GM18867 (cell line): ENCODE results near the gene C2orf68.
"Not testable (repeated sequence)": the region's sequence is repeated elsewhere in the genome, so short reads cannot be mapped to it uniquely, and the experiment has no call there.

Experiments
- ATAC-seq: cut with Tn5 transposase; IDR thresholded peaks from one replicate; pipeline ENCODE4 v1.9.1; 2021; ENCODE audit warnings: mild to moderate bottlenecking, moderate library complexity; ENCODE audit not compliant: unreplicated experiment

The C2orf68 gene

DNA sequence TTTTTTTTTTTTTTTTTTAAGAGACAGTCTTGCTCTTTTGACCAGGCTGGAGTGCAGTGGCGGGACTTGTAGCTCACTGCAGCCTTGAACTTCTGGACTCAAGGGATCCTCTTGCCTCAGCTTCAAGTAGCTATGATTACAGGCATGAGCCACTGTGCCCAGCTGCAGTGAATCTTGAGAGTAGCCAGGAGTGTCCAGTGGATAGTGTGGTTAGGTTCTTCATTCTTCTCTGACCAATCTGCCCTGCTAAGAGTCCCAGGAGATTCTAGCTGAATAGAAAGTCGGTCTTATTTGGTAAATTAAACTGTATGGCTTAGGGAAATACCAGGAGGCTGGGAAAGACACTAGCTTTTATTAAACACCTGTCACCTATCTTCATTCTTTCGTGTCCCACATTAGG, 19.4 kb upstream of the C2orf68 start:
- ATAC-seq: no peak

- ATAC-seq: no peak
Measured at GRCh38 chr2:85628658-85629057, 16.8 kb upstream of the C2orf68 start.

DNA sequence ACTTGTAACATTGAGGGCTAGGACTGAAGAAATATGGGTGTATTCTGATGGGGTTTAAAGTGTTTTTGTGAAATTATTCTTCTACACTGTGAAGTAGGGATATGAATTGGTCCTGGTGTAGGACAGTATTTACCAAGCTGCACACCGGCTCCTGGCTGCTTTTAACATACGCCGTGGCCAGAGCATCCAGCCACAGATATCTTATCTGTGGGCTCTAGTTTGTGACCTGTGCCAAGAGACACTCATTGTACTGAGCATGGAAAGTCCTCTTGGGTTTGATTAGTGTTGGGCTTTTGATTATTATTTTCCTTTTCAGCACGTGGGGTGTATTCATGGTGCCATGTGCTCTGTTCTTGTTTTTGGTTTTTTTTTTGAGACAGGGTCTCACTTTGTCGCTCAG, 12.1 kb upstream of the C2orf68 start:
- no peak for ATAC-seq

DNA sequence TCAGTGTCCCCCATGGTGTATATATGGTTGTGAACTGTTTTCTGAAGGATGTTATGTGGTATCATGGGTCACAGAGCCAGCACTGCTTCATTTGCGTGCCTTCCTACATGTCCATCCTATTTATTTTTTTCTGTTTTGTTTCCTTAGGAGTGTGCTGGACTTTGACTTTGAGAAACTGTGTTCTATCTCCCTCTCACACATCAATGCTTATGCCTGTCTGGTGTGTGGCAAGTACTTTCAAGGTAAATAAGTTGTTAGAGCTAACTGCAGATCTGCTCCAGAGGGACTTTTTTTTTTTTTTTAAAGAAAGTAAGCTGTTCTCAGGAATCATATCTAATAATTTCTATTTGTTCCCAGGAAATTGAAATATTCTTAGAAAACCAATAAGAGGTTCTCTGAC, 9.5 kb upstream of the C2orf68 start:
- no peak for ATAC-seq

DNA sequence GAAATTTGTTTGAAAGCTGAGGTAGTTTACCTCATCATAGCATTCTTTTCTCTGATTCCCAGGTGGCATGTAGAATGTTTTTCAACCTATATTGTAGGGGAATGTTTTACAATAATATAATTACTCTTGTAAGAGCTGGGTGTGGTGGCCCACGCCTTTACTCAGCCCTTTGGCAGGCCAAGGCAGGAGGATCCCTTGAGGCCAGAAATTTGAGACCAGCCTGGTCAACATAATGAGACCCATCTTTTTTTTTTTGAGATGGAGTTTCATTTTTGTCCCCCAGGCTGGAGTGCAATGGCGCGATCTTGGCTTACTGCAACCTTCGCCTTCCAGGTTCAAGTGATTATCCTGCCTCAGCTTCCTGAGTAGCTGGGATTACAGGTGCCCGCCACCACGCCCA, 7.8 kb upstream of the C2orf68 start:
- no peak for ATAC-seq

DNA sequence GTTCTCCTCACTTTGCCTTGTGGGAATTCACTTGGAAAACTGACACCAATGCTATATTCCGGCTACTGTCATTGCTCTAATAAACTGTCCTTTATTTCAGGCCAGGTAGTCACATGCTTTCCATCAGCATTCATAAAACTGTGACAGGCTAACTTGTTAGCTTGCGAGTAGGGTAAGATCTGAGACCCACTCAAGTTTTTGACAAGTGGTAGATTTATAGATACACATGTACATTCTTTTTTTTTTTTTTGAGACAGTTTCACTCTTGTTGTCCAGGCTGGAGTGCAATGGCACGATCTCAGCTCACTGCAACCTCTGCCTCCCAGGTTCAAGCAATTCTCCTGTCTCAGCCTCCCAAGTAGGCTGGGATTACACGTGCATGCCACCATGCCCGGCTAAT, 5.9 kb upstream of the C2orf68 start:
- ATAC-seq: not testable (repeated sequence)

- ATAC-seq: no peak
Measured at GRCh38 chr2:85615413-85615728, 3.5 kb upstream of the C2orf68 start.

GRCh38 chr2:85614757-85615156, 2.9 kb upstream of the C2orf68 start:
- not testable (repeated sequence) for ATAC-seq

GRCh38 chr2:85613717-85614515, 2.0 kb upstream of the C2orf68 start:
- ATAC-seq: no peak

DNA sequence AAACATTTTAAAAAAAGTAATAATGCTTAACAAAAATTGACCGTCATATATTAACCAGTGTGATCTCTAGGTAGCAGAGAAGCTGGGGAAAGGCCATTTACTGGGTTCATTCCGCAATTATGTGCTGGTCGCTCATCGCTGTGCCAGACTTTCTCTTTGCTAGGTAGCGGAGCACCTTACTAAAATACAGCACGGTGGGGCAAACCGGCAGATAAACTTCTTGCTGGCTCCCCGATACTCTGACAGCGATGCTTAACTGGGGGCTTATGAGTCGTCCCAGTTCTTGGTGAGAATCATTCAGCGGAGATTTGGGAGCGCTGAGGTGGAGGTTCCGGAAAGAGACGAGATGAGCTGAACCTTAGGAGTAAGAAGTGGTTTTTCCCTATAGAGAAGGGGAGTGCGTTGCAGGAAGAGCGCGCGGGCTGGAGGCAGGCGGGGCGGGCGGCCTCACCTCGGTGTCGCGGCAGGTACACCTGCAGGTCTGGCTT, 605 bp downstream of the C2orf68 start:
- no peak for ATAC-seq

GRCh38 chr2:85607268-85608215, 4.3 kb downstream of the C2orf68 start:
- ATAC-seq: no peak

DNA sequence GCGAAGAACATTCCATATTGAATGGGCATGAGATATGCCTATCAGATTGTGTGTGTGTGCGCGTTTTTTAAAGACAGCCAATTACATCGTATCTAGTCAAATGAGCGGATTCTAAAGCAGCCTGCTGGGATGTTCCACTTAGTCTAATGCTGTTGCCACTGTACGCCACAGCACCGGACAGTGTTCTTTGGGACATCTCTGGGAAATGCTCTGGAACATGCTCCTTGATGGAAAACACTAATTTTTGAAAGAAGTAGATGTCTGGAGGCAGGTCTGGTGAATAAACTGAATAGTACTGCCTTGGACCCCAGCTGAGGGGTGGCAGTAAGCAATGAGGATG, 5.8 kb downstream of the C2orf68 start:
- no peak for ATAC-seq

- no peak for ATAC-seq
Measured at GRCh38 chr2:85605406-85606115, 6.3 kb downstream of the C2orf68 start.

DNA sequence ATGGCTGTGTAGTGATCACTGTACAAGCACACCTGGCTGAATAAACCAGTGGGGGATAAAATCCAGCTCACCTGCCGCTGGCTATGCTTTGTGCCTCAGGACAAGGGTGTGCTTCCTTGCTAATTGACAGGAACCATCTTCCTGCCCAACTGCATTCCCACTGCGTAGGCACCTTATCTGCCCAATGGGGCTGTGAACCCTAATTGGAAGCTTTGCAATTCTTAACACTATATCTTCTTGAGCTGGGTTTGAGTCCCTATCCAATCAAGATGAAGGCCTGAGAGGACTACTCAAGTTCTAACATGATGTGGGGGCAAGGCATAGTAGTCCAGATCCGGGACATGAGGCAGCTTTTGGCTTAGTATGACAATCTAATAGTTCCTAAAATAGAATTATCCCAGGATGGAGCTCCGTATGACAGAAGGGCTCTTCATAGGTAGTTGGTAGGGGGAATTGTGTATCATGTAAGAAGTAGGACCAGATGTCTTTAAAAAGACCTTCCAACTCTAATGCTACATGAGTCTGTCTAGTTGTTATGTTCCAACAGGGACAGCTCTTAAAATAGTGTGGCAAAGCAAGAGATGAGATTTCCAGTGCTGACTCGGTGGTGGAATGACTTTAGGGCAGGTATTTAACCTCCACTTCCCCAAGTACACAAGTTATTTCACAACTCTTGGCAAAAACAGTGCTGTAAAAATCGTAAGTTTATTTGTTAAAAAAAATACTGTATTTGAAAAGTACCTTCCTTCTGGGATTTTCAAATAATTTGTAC, 7.1 kb downstream of the C2orf68 start:
- no peak for ATAC-seq

GRCh38 chr2:85604133-85604444, 7.8 kb downstream of the C2orf68 start:
- ATAC-seq: not testable (repeated sequence)

GRCh38 chr2:85602476-85603234, 9.2 kb downstream of the C2orf68 start, which contains the start of gene TMEM150A:
TMEM150A (minus strand) TSS chr2:85602698; CDS start chr2:85601948, 750 bp downstream.
- peak; percentile 94 for ATAC-seq

- ATAC-seq: peak; percentile 46
Measured at GRCh38 chr2:85601771-85602475, 9.9 kb downstream of the C2orf68 start.

DNA sequence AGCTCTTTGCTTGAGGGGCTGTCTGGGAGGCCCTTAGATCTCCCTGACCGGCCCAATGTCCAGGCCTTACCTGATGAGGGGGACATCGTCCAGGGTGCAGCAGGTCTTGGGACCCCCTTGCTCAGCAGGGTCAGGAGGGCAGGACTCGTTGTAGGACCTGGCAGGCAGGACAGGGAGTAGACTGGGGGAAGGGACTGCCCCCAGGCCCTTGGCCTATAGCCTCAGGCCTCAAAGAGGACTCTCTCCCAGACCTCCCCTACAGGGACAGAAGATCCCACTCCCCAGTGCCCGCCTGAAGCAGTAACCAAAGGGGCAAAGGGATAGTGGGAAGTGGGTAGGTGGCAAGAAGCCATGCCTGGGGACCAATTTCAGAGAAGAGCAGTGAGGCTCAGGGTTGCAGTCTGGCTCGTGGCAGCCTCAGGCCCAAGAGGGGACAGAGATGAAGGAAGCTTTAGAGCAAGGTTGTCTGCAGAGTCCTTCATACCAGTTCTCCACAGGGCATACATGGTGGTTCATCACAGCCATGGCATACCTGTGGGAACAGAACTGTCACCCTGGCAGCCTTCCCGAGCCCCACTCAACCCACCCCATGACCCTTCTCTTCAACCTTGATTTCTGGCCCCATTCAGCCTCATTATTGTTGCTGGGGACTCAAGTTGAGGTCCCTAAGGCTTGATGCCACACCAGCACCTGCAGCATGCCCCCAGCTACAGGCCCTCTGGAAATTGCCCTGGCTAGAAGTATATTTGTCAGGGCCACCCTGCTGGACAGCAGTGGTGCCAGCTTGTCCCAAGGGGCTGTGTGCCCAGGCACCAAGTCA, 10.7 kb downstream of the C2orf68 start:
- no peak for ATAC-seq

- ATAC-seq: no peak
Measured at GRCh38 chr2:85600235-85600575, 11.7 kb downstream of the C2orf68 start.
